Hepatocyte (in vitro differentiated cells): ENCODE data around the gene CDC14B.

Experiments used
- EZH2 ChIP-seq: fragments of 200-600 bp; sonication (generic); IDR thresholded peaks from 2 replicates; pipeline ENCODE4 v1.6.1; 2016; ENCODE audit warnings: antibody characterized with exemption, mild to moderate bottlenecking, borderline replicate concordance
- EZH2phosphoT487 ChIP-seq: fragments of 200-600 bp; sonication (generic); IDR thresholded peaks from one replicate; pipeline ENCODE4 v1.6.1; 2018; ENCODE audit warnings: antibody characterized with exemption, mild to moderate bottlenecking, low read depth, moderate library complexity; ENCODE audit not compliant: unreplicated experiment, severe bottlenecking
- TF ChIP-seq, protein P1 (sequence below): fragments of 200-600 bp; sonication (generic); IDR thresholded peaks from 2 replicates; pipeline ENCODE4 v1.5.1; 2016; ENCODE audit warnings: antibody characterized with exemption, mild to moderate bottlenecking; ENCODE audit not compliant: poor library complexity

DNA sequence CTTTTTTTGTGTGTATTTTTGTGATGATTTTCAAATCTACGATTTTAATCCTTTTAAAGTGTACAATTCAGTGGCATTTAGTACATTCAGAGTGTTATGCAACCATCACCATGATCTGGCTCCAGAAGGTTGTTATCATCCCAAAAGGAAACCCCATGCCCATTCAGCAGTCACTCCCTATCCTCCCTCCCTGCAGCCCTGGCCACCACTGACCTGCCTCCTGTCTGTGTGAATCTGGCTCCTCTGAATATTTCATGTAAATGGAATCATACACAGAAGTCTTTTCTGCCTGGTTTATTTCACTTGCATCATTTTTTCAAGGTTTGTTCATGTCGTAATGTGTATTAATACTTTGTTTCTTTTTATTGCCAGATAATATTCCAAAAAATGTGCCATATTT, 137.2 kb downstream of the CDC14B start:
- TF ChIP-seq, protein P1, sequence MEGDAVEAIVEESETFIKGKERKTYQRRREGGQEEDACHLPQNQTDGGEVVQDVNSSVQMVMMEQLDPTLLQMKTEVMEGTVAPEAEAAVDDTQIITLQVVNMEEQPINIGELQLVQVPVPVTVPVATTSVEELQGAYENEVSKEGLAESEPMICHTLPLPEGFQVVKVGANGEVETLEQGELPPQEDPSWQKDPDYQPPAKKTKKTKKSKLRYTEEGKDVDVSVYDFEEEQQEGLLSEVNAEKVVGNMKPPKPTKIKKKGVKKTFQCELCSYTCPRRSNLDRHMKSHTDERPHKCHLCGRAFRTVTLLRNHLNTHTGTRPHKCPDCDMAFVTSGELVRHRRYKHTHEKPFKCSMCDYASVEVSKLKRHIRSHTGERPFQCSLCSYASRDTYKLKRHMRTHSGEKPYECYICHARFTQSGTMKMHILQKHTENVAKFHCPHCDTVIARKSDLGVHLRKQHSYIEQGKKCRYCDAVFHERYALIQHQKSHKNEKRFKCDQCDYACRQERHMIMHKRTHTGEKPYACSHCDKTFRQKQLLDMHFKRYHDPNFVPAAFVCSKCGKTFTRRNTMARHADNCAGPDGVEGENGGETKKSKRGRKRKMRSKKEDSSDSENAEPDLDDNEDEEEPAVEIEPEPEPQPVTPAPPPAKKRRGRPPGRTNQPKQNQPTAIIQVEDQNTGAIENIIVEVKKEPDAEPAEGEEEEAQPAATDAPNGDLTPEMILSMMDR = no peak
- no peak for TF ChIP-seq EZH2phosphoT487
- no peak for TF ChIP-seq EZH2
